Hepatocyte (in vitro differentiated cells): Measurements from ENCODE around the gene GLB1L2. TPM values are rescaled to one million over a fixed set of nuclear protein-coding genes. Genes with fewer than 3 reads are reported as not detected.

ENCODE experiments used
- DNase-seq: peaks from one replicate; pipeline ENCODE4 v3.0.0-alpha.2; 2016; ENCODE audit warnings: low spot score
- H2AFZ ChIP-seq: fragments of 200-600 bp; sonication (generic); 2 replicates; pipeline ENCODE4 v1.6.0; 2016; ENCODE audit warnings: antibody characterized with exemption, mild to moderate bottlenecking
- H3K27ac ChIP-seq: fragments of 200-600 bp; sonication (generic); 2 replicates; pipeline ENCODE4 v1.5.1; 2016; ENCODE audit warnings: mild to moderate bottlenecking
- H3K27me3 ChIP-seq: fragments of 200-600 bp; sonication (generic); 2 replicates; pipeline ENCODE4 v1.6.1; 2016
- H3K36me3 ChIP-seq: fragments of 200-600 bp; sonication (generic); replicated peaks from 2 replicates; pipeline ENCODE4 v1.5.1; 2016; ENCODE audit warnings: low read depth; ENCODE audit not compliant: insufficient read depth
- H3K4me1 ChIP-seq: fragments of 200-600 bp; sonication (generic); 2 replicates; pipeline ENCODE4 v1.5.1; 2016; ENCODE audit warnings: mild to moderate bottlenecking, moderate library complexity; ENCODE audit not compliant: insufficient read depth
- H3K4me2 ChIP-seq: fragments of 200-600 bp; sonication (generic); 2 replicates; pipeline ENCODE4 v1.6.0; 2016
- H3K4me3 ChIP-seq: fragments of 200-600 bp; sonication (generic); 2 replicates; pipeline ENCODE4 v1.5.1; 2016; ENCODE audit warnings: mild to moderate bottlenecking
- H3K79me2 ChIP-seq: fragments of 200-600 bp; sonication (generic); 2 replicates; pipeline ENCODE4 v1.6.0; 2017; ENCODE audit warnings: mild to moderate bottlenecking
- H3K9me2 ChIP-seq: fragments of 200-600 bp; sonication (generic); replicated peaks from 2 replicates; pipeline ENCODE4 v1.6.0; 2017; ENCODE audit warnings: mild to moderate bottlenecking; ENCODE audit not compliant: insufficient read depth
- H3K9me3 ChIP-seq: fragments of 200-600 bp; sonication (generic); 2 replicates; pipeline ENCODE4 v1.5.1; 2016; ENCODE audit warnings: low read depth, mild to moderate bottlenecking
- H4K20me1 ChIP-seq: fragments of 200-600 bp; sonication (generic); 2 replicates; pipeline ENCODE4 v1.6.0; 2016; ENCODE audit warnings: mild to moderate bottlenecking; ENCODE audit not compliant: insufficient read depth, poor library complexity, severe bottlenecking
- CTCF ChIP-seq: fragments of 200-600 bp; sonication (generic); IDR thresholded peaks from 2 replicates; pipeline ENCODE4 v1.5.1; 2016; ENCODE audit warnings: antibody characterized with exemption, mild to moderate bottlenecking; ENCODE audit not compliant: poor library complexity
- EZH2 ChIP-seq: fragments of 200-600 bp; sonication (generic); IDR thresholded peaks from 2 replicates; pipeline ENCODE4 v1.6.1; 2016; ENCODE audit warnings: antibody characterized with exemption, mild to moderate bottlenecking, borderline replicate concordance
- EZH2phosphoT487 ChIP-seq: fragments of 200-600 bp; sonication (generic); IDR thresholded peaks from one replicate; pipeline ENCODE4 v1.6.1; 2018; ENCODE audit warnings: antibody characterized with exemption, mild to moderate bottlenecking, low read depth, moderate library complexity; ENCODE audit not compliant: unreplicated experiment, severe bottlenecking
- WGBS: methylation state at CpG from one replicate; pipeline ENCODE4 v1.1.6; 2016; ENCODE audit warnings: low lambda C conversion rate; ENCODE audit errors: missing lambda C conversion rate; 5-methylcytosine and 5-hydroxymethylcytosine counted together
- polyA plus RNA-seq: library from polyadenylated mRNA; unstranded; fragments of >200 nt; fragmentation: Nextera tagmentation; extraction: Ambion mirVana; gene quantifications from 2 replicates; pipeline ENCODE4 v1.2.1, GENCODE V29; 2016
- total RNA-seq: library from RNA; depleted of rRNA; stranded (reverse); fragments of >200 nt; gene quantifications from 2 replicates; pipeline ENCODE4 v1.2.3, GENCODE V29; 2014

Gene GLB1L2
- total and polyA plus RNA-seq, 2 experiments from 2014 or later: 3.3 to 3.7 TPM

- no peak for TF ChIP-seq CTCF
- no peak for TF ChIP-seq EZH2phosphoT487
- no peak for TF ChIP-seq EZH2
- Histone ChIP-seq H3K27ac (no peak overlapping the region), H2AFZ (no peak overlapping the region), H3K4me3 (no peak overlapping the region), H3K27me3 (peaks cover 20% of the 10 kb centered on the region), H3K9me2 (no peaks in the 10 kb centered on the region), H3K9me3 (no peaks in the 10 kb centered on the region), H3K36me3 (no peaks in the 10 kb centered on the region), H3K4me2 (peak overlapping the region; percentile 100), H3K4me1 (peaks cover 9% of the 10 kb centered on the region), H4K20me1 (no peaks in the 10 kb centered on the region), H3K79me2 (no peaks in the 10 kb centered on the region)
- DNase-seq: no peak
- WGBS: 75% methylated on average over 7 of the region's 7 CpGs
Measured at GRCh38 chr11:134332782-134333181, 994 bp downstream of the GLB1L2 start.

DNA sequence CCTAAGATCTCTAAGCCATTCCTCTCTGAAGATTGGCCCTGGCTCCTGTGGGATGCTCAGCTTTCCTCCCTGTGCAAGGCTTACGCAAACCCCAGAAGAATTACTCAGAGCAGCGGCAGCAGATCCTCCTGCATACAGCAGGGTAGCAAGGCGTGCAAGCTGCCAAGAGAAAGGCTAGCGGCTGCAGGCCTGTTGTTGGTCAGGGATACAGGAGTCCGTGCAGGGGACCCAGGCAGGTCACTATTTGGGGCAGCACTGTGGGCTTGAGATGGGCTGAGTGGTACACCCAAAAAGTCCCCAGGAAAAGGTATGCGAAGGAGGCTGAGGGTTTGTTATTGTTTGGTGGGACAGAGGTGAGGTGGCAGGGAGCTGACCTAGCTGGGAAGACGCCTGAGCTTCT, 1.5 kb downstream of the GLB1L2 start:
- DNase-seq: no peak
- no peak overlapping the region for H3K4me2 ChIP-seq

GRCh38 chr11:134333946-134334345, 2.2 kb downstream of the GLB1L2 start:
- no peak overlapping the region for H3K27ac ChIP-seq
- no peak for DNase-seq
- TF ChIP-seq EZH2 (no peak), CTCF (no peak), EZH2phosphoT487 (no peak)
- peaks cover 9% of the 10 kb centered on the region for H3K4me1 ChIP-seq
- no peak overlapping the region for H3K4me2 ChIP-seq
- no peaks in the 10 kb centered on the region for H3K36me3 ChIP-seq
- H3K9me3 ChIP-seq: no peaks in the 10 kb centered on the region
- H3K79me2 ChIP-seq: no peaks in the 10 kb centered on the region
- WGBS: 87% methylated on average over 3 of the region's 3 CpGs
- no peak overlapping the region for H3K4me3 ChIP-seq
- H2AFZ ChIP-seq: no peak overlapping the region
- H4K20me1 ChIP-seq: no peaks in the 10 kb centered on the region
- H3K27me3 ChIP-seq: peaks cover 20% of the 10 kb centered on the region
- H3K9me2 ChIP-seq: no peaks in the 10 kb centered on the region

More for the DNA sequence above, 1.5 kb downstream of the GLB1L2 start:
- H3K27ac ChIP-seq: no peak overlapping the region
- H3K4me1 ChIP-seq: peaks cover 9% of the 10 kb centered on the region
- H3K9me2 ChIP-seq: no peaks in the 10 kb centered on the region
- TF ChIP-seq CTCF: no peak
- no peak for TF ChIP-seq EZH2phosphoT487
- no peak for TF ChIP-seq EZH2
- H3K36me3 ChIP-seq: no peaks in the 10 kb centered on the region
- WGBS: 85% methylated on average over 7 of the region's 7 CpGs
- H3K27me3 ChIP-seq: peaks cover 20% of the 10 kb centered on the region
- no peaks in the 10 kb centered on the region for H3K79me2 ChIP-seq
- H4K20me1 ChIP-seq: no peaks in the 10 kb centered on the region
- H3K9me3 ChIP-seq: no peaks in the 10 kb centered on the region
- H3K4me3 ChIP-seq: no peak overlapping the region
- no peak overlapping the region for H2AFZ ChIP-seq

DNA sequence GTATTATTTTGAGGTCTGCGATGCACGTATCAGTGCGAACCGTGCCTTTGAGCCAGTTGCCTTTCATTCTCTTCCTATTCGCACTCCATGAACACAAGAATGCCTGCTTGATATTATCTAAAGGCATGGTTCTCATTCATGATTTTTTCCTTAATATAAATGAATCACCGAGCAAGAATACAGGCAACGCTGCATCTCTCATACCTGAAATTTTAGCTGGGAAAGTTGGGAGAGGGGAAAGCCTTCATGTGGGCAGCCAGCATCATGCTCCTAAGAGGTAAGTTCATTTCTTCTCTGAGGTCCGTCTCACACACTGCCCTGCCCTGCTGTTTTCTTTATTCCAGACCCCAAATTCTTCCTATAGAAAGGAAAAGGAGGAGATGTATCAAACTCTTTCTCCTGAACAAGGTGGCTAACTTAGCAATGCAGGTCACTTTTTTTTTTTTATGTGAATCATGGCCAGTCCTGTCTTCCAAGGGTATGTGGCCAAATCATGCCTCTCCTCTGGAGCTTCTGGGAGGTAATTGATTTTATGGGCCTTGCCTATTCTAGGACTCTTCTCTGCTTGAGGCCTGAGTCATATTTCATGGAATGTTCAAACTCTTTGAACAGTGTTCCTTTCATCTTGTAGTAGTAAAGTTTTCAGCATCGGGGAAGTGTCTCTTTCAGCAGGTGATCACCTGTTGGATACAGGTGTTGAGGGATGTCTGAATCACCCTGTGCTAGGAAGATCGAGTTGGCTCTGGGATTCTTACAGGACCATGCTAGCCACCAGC, 3.2 kb downstream of the GLB1L2 start:
- Histone ChIP-seq H3K36me3 (no peaks in the 10 kb centered on the region), H3K4me1 (peaks cover 9% of the 10 kb centered on the region), H4K20me1 (no peaks in the 10 kb centered on the region), H3K79me2 (no peaks in the 10 kb centered on the region), H3K9me3 (no peaks in the 10 kb centered on the region), H3K27me3 (peaks cover 20% of the 10 kb centered on the region), H3K4me2 (no peak overlapping the region), H3K9me2 (no peaks in the 10 kb centered on the region), H3K4me3 (no peak overlapping the region), H3K27ac (no peak overlapping the region), H2AFZ (no peak overlapping the region)
- no peak for TF ChIP-seq CTCF
- TF ChIP-seq EZH2phosphoT487: no peak
- TF ChIP-seq EZH2: no peak
- no peak for DNase-seq
- 87% methylated on average over 10 of the region's 10 CpGs for WGBS
